SK-N-MC (cell line): ENCODE data around the gene NLK.

Experiments used
- DNase-seq: peaks from one replicate; pipeline ENCODE4 v3.0.0-alpha.2; 2011; ENCODE audit warnings: low read depth, low spot score
- H3K27ac ChIP-seq: fragments of 200-600 bp; sonication (generic); 2 replicates; pipeline ENCODE4 v1.5.1; 2016; ENCODE audit warnings: mixed run types
- H3K36me3 ChIP-seq: fragments of 200-600 bp; sonication (generic); 2 replicates; pipeline ENCODE4 v1.6.1; 2017; ENCODE audit warnings: antibody characterized with exemption, low read length, mixed read lengths; ENCODE audit not compliant: insufficient read depth
- H3K4me3 ChIP-seq: fragments of 200-600 bp; sonication (generic); 2 replicates; pipeline ENCODE4 v1.5.1; 2016
- H3K9ac ChIP-seq: fragments of 200-600 bp; sonication (generic); 2 replicates; pipeline ENCODE4 v1.8.0; 2017; ENCODE audit warnings: mixed run types, mixed read lengths; ENCODE audit not compliant: insufficient read length
- H3K9me3 ChIP-seq: fragments of 200-600 bp; sonication (generic); 2 replicates; pipeline ENCODE4 v1.6.1; 2017; ENCODE audit warnings: low read depth, mild to moderate bottlenecking, antibody characterized with exemption, low read length, moderate library complexity, mixed read lengths
- EZH2 ChIP-seq: fragments of 200-600 bp; sonication (generic); IDR thresholded peaks from one replicate; pipeline ENCODE4 v1.6.1; 2017; ENCODE audit warnings: antibody characterized with exemption
- FOXP2 ChIP-seq: optimal IDR thresholded peaks from 2 replicates; pipeline ENCODE3; 2011; ENCODE audit warnings: mild to moderate bottlenecking, moderate library complexity; ENCODE audit not compliant: insufficient read depth; ENCODE audit errors: extremely low read length, control extremely low read depth
- POLR2AphosphoS5 ChIP-seq: IDR thresholded peaks from 2 replicates; pipeline ENCODE4 v1.6.1; 2012; ENCODE audit warnings: mild to moderate bottlenecking, low read depth, low read length, borderline replicate concordance

NLK gene

DNA sequence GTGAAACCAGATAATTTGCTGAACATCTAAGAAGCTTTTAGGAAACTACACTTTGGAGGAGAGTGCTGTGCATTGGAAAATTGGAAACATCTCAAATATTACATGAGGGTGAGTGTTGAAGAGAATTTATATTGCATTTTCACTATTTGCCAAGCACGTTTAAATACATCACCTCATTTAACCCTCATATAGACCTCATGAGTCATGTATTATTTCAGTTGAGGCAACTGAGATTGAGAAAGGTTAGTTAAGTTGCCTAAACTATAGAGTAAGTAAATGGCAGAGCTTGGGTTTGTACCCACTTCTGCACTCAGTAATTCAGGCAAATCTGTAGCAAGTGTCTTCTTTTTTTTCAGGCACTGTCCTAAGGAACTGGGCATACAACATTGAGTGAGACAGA is 3.7 kb upstream of the NLK start:
- no peak overlapping the region for H3K4me3 ChIP-seq
- no peaks in the 10 kb centered on the region for H3K9me3 ChIP-seq
- no peaks in the 10 kb centered on the region for H3K36me3 ChIP-seq
- TF ChIP-seq EZH2 (no peak), POLR2AphosphoS5 (no peak), FOXP2 (no peak)
- H3K9ac ChIP-seq: no peak overlapping the region
- no peak overlapping the region for H3K27ac ChIP-seq
- no peak for DNase-seq

DNA sequence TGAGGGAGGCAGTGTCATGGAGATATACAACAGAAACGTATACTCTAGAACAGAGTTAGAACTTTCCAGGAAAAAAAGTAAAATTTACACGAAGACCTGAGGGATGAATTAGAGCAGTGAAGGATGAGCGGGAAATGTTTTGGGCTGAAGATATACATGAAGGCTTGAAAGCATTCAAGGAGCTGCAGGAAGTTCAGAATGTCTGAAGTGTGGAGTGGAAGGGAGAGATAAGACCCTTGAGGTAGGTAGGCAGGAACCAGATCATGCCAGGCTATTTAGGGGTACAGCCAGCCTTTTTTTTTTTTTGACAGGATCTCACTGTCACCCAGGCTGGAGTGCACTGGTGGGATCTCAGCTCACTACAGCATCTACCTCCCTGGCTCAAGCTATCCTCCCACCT is 3.2 kb upstream of the NLK start:
- no peak overlapping the region for H3K27ac ChIP-seq
- no peak for DNase-seq

DNA sequence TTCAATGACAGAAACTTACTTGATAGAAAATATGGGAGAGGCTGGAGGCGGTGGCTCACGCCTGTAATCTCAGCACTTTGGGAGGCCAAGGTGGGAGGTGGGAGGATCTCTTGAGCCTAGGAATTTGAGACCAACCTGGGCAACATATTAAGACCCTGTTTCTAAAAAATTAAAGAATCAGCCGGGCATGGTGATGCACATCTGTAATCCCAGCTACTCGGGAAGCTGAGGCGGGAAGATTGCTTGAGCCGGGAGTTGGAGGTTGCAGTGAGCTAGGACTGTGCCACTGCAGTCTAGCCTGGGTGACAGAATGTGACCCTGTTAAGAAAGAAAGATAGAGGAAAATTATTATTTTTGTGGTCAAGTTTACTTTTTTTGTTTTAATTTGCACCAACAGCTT is 2.1 kb upstream of the NLK start:
- H3K36me3 ChIP-seq: no peaks in the 10 kb centered on the region
- H3K9me3 ChIP-seq: no peaks in the 10 kb centered on the region
- no peak for TF ChIP-seq EZH2
- TF ChIP-seq POLR2AphosphoS5: no peak
- TF ChIP-seq FOXP2: no peak
- DNase-seq: no peak
- no peak overlapping the region for H3K9ac ChIP-seq
- H3K27ac ChIP-seq: no peak overlapping the region
- peak overlapping the region; percentile 65 for H3K4me3 ChIP-seq

More for the DNA sequence above, 3.2 kb upstream of the NLK start:
- TF ChIP-seq POLR2AphosphoS5 (no peak), EZH2 (no peak), FOXP2 (no peak)
- H3K9me3 ChIP-seq: no peaks in the 10 kb centered on the region
- no peak overlapping the region for H3K4me3 ChIP-seq
- H3K36me3 ChIP-seq: no peaks in the 10 kb centered on the region
- no peak overlapping the region for H3K9ac ChIP-seq

DNA sequence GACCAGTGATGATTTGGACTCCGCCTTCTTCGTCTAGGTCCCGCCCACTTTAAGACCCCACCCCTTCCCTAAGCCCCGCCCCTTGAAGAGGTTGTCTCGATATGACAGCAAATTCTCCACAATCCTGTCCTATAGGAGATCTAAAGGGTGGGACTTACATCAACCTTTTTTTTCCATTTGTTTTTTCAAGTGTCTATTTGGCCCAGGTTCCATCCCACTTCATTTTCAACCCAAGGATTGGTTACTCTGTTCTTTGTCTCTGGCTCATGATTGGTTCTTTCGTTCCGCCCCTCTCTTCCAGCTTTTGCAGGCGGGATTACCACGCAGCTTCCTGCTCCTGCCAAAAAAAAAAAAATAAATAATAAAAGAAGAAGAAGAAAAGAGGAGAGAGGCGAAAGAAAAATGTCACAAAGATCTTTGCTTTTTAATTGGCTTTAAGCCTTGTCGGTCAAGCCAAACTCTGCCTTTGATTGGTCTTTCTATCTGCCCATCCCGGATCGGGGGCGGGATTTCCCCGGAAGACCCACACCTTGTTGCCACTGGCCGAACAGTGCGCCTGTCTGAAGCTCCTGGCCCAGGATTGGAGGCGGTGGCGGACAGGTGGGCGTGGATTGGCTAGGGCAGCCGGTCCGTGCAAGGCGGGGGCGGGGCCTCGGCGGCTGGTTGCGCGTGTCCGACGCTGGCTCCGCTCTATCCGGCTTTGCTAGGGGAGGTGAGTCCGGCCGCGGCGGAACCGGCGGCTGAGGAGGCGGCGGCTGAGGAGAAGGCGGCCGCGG is 1.2 kb upstream of the NLK start:
- no peaks in the 10 kb centered on the region for H3K36me3 ChIP-seq
- H3K9me3 ChIP-seq: no peaks in the 10 kb centered on the region
- H3K4me3 ChIP-seq: peak overlapping the region; percentile 82
- H3K27ac ChIP-seq: no peak overlapping the region
- TF ChIP-seq POLR2AphosphoS5: peak; percentile 82; the same call in 1 of the 2 replicates
- TF ChIP-seq FOXP2: no peak
- TF ChIP-seq EZH2: no peak
- no peak overlapping the region for H3K9ac ChIP-seq
- DNase-seq: peak; percentile 98

DNA sequence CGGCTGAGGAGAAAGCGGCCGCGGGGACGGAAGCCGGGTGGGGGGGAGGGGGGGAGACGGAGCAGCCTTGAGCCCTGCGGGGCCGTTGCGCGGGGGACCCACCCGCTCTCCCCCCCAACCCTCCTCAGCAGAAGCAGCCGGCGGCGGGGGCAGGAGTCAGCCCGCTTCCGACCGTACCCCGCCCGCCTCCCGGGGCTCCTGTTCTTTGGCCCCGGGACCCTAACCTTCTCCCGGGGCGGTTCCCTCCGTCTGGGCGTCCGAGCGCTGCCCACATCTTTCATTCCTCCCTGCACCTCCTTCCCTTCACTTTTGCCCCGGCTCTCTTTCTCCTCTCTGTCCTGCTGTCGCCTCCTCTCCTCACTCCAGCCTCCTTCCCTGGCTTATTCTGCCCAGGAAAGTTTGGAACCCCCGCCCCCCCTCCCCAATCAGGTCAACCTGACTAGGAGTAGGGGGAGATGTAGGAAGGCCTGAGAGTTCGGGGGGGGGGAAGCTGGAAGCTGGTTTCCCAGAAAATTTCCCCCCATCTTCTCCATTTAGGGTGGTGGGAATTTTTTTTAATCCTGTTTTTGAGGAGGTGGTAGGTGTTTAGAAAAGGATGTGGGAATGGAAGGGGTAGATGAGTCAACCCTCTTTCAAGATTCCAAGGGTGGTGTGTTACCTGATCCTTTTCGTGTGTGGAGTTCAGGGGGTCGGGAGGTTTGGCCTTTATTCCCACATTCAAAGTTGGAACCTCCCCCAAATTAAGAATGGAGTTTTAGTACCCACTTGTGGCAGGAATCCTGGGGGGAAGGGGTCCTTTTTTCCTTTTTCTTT is 427 bp upstream of the NLK start:
- Histone ChIP-seq H3K4me3 (peak overlapping the region; percentile 82), H3K36me3 (peaks cover 3% of the 10 kb centered on the region; the same call in 1 of the 2 replicates), H3K9me3 (no peaks in the 10 kb centered on the region), H3K9ac (peak overlapping the region; percentile 75), H3K27ac (no peak overlapping the region)
- no peak for DNase-seq
- no peak for TF ChIP-seq POLR2AphosphoS5
- TF ChIP-seq FOXP2: no peak
- TF ChIP-seq EZH2: no peak

DNA sequence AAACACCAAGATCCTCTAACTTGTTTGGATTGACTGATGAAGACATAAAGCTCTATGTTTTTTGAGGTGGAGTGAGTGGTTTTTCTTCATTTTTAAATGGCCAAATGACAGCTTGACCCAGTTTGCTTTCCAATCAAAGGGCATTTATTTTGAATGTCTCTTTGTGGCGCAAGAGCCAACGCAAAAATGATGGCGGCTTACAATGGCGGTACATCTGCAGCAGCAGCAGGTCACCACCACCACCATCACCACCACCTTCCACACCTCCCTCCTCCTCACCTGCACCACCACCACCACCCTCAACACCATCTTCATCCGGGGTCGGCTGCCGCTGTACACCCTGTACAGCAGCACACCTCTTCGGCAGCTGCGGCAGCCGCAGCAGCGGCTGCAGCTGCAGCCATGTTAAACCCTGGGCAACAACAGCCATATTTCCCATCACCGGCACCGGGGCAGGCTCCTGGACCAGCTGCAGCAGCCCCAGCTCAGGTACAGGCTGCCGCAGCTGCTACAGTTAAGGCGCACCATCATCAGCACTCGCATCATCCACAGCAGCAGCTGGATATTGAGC is 329 bp downstream of the NLK start:
- H3K4me3 ChIP-seq: peak overlapping the region; percentile 82
- no peak for DNase-seq
- no peak overlapping the region for H3K9ac ChIP-seq
- TF ChIP-seq POLR2AphosphoS5: no peak
- TF ChIP-seq FOXP2: no peak
- TF ChIP-seq EZH2: no peak
- no peaks in the 10 kb centered on the region for H3K9me3 ChIP-seq
- H3K27ac ChIP-seq: no peak overlapping the region
- H3K36me3 ChIP-seq: peaks cover 4% of the 10 kb centered on the region; the same call in 1 of the 2 replicates

DNA sequence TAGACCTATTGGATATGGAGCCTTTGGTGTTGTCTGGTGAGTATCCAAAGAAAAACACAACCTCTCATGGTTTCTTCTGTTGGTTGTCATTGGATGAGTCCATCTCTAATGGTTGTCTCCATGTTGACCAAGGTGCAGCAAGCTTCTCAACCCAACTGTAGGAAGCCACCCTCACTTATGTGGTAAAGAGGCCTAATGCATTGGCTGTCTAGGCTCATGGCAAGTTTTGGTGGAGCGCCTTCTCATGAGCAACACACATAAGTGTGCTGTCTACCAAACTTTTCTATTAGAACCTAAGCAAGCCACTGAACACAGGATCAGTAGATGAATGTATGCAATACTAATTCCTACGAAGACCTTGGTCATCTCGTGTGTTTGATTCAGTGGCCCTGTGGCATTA is 819 bp downstream of the NLK start:
- no peak for TF ChIP-seq POLR2AphosphoS5
- TF ChIP-seq EZH2: no peak
- TF ChIP-seq FOXP2: no peak
- no peak for DNase-seq
- no peak overlapping the region for H3K27ac ChIP-seq

DNA sequence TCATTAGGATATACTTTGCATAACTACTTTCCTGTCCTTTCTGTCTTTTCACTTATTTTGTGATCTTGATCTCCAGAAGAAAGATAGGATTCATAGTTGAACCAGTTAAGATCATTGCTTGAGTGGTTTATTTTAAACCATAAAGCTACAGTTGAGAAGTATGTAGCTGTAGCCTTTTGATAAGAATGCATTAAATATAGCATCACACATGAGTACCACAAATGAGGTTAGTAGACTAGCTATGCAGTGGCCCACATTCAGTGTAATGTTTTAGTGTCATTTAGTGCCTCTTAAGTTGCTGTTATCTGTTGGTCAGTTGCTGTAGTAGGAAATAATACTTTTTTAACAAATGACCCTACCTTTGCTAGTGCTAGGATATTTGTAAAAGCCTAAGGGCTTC is 1.3 kb downstream of the NLK start:
- H3K27ac ChIP-seq: no peak overlapping the region
- no peaks in the 10 kb centered on the region for H3K9me3 ChIP-seq
- H3K9ac ChIP-seq: no peak overlapping the region
- H3K36me3 ChIP-seq: peaks cover 4% of the 10 kb centered on the region; the same call in 1 of the 2 replicates
- TF ChIP-seq POLR2AphosphoS5 (no peak), FOXP2 (no peak), EZH2 (no peak)
- no peak for DNase-seq
- H3K4me3 ChIP-seq: peak overlapping the region; percentile 82

More for the DNA sequence above, 819 bp downstream of the NLK start:
- no peak overlapping the region for H3K9ac ChIP-seq
- peak overlapping the region; percentile 82 for H3K4me3 ChIP-seq
- no peaks in the 10 kb centered on the region for H3K9me3 ChIP-seq
- peaks cover 4% of the 10 kb centered on the region; the same call in 1 of the 2 replicates for H3K36me3 ChIP-seq
